Activated T-helper 1 cell treated with anti-CD3 and anti-CD28 coated beads, Interleukin-2, amount 50 U/mL, for 16 hours (primary cell): Measurements from ENCODE around the gene CCNQ.

Source experiments
- DNase-seq, 2 donors: peaks; one replicate each; pipeline ENCODE4 v3.0.0-alpha.2; 2020; ENCODE audit warnings: low read depth in 1 of 2, low spot score in 1 of 2

The CCNQ gene

DNA sequence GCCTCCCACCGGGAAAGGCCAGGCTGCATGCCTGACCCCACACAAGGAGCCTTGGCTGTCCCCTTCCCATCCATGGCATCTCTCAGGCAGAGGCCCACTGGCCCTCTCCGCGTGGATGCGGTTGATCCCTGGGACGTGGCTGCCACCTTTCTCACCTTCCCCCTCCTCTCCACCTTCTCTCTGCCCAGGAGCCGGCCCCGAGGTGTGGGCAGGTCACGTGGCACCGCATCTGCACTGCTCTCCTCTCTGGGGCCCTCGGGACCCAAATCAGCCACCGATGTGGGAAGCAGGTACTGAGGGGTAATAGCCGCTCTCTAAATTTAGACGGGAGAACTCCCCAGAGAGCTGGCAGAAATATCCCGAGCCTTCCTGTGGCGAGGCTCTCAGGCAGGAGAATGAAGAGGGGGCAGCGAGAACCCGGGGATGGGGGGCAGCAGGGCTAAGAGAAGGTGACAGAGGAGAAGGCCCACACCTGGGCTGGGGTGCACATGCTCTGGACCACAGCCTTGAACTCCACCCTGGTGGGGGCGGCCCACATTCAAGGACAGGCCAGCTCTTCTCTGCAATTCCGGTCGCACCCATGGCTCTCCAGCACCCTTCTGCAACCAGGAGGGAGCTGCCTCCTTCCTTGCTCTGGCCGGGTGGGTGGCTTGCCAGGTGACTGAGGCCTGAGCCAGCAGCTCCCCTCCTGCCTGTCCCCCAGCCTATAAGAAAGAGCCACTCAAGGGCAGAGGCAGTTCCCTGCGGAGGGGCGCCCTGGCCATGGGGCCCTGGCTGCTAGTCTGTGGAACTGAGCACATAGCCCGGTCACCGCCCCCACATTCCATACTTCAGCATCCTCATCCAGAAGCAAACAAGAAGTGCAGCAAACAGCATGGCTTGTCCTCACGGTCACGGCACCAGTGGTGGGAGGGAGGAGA, 38.4 kb upstream of the CCNQ start:
- DNase-seq = no peak

DNA sequence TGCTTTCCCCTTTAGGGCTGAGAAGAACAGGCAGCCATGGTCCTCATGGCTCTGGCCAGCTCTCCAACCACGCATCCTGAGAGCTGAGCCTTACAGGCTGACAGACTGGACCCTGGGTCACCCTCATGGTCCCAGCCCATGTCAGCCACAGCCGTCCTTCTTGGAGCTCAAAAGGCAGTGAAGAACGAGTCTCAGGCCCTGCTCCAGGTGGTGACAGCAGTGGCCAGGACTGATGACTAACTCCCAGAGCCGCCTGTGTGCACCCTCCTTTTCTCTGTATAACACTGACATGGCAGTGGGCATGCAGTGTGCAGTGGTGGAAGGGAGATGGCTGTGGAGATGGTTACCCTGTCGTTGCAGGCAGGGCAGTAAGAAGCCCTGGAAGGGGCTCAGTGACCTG, 37.8 kb upstream of the CCNQ start:
- no peak for DNase-seq

DNA sequence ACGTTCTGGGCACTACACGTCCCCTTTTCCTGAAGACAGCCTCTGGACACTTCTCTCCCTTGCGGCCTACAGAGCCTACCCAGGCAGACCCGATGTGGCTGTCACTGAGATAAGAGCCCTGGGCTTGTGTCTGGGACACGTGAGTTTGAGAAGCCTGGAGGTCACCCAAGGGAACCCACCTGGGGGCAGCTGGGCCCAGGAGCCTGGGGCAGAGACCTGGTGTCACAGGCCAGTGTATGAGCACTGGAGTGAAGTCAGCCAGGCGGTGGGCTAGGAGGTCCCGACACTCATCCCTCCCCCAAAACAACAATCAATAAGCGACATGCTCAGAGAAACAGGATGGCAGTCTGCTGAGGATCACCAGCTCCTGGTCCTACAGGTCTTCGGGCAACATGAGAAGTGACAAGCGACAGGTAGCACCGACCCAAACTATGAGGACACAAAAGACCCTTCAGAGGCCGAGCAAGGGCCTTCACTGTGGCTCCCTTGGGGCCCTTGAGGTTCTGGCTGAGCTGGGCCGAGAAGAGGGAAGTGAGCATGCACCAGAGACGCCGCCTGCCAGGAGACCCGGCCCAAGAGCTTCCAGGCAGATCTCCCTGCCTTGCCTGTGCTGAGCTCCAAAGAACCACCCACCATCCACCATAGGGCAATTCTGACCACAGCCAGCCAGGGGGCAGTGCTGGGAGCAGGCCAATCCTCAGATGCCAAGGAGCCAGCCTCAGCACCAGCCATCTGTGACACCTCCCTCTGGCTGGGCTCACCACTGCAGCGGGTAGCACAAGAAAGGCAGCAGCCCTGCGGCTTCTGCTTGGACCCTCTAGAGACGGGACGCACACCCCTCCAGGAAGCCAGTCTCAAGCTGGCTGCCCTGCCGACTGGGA, 37.1 kb upstream of the CCNQ start:
- DNase-seq = no peak

DNA sequence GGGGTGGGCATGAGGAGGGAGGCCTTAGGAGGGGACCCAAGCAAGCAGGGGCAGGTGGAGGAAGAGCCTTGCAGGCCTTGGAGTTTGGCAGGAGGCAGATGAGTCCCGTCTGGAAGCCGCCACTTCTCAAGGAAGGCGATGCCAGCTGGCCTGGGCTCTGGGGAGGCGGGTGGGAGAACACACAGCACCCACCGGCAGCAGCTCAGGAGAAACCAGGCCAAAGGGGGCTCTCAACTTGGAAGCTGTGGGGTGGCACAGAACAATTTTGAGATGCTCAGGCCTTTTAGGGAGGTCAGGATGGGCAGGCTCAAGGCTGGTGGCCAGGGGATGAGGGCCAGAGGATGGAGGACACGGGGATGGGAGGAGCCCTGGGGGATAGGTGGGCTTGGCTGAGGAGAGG, 36.4 kb upstream of the CCNQ start:
- DNase-seq = no peak

DNA sequence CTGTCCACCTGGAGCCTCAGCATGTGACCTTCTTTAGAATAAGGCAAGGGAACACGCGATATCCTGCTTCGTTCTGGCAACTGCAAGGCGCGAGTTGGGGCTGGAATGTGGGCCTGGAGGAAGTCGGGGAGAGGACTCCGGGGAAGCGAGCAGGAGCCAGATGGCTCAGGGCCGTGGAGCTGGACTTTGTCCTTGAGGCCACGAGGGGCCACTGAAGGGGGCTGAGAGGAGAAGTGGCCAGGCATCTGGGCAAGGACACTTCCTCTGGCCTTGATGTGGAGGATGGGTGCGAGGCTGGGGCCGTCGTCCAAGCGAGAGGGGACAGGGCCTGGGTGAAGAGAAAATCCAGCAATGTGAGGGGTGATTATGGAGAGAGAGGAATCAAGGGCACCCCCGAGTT, 35.9 kb upstream of the CCNQ start:
- DNase-seq = no peak

DNA sequence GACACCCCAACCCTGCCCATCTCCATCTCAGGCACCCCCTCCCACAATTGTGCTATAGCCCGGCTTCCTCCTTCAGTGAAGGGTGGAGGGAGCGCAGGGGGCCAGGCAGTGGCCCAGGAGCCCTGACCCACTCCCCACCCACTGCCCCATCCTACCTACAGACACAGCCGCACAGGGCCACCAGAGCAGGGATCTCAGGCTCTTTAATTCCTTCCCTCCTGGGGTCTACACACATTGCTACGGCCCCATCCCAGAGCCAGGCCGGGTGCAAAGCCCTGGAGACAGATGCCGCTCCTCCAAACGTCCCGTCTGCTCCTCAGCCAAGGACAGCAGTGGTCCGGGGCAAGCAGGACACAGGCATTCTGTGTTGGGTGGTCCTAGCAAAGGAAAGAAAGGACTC, 35.3 kb upstream of the CCNQ start:
- DNase-seq = no peak

DNA sequence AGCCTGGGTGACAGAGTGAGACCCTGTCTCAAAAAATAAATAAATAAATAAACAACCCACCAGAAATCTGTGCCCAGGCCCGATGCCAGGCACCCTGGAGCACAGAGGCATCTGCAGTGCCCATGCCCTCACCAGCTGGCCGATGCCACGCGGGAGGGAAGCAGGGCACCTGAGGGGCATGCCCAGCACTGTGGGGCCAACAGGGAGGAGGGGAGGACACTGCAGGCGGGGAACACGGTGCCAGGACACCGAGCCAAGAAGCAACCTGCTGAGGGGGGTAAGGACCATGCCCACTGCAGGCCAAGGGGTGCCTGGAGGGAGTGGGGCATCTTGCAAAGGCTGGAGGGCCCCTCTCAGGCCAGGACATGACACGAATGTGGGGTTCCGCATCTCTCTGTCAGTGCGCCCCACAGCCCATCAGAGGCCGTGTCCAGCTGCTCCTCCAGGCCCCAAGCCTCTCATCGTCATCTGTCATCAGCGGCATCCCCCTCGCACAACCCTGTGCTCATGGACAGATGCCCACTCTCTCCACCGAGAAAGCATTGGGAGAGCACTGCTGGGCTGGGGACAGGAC, 34.8 kb upstream of the CCNQ start:
- DNase-seq = no peak

DNA sequence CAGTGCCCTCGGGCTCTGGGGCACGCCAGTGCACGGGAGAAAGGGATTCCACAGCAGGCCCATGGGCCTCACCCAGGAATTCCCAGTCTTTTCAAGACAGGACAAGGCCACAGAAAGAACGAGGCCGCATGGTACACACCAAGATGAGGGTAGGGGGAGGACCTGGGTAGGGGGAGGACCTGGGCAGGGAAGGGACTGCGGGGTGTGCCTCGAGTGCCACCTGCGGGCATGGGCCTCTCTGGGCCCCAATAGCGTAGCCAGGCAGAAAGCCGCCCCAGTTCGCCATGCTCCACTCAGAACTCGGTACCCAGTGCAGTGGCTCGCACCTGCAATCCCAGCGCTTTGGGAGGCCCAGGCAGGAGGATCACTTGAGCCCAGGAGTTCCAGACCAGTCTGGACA, 34.1 kb upstream of the CCNQ start:
- DNase-seq = no peak

DNA sequence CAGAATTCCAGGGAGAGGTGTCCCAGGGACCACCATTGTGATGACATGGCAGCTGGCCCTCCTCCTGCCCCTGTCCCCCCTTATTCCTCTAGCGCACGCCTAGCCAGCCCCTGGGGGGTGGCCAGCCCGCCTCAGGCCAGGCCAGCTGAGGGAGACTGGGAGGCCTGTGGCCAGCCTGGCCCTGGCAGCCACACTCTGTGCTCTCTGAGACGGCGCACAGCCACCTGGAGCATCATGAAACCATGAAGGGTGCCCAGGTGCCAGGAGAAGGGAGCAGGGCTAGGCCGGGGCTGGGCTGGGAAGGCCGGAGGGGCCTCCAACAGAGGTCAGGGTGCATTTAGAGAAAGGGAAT, 33.6 kb upstream of the CCNQ start:
- no peak for DNase-seq

DNA sequence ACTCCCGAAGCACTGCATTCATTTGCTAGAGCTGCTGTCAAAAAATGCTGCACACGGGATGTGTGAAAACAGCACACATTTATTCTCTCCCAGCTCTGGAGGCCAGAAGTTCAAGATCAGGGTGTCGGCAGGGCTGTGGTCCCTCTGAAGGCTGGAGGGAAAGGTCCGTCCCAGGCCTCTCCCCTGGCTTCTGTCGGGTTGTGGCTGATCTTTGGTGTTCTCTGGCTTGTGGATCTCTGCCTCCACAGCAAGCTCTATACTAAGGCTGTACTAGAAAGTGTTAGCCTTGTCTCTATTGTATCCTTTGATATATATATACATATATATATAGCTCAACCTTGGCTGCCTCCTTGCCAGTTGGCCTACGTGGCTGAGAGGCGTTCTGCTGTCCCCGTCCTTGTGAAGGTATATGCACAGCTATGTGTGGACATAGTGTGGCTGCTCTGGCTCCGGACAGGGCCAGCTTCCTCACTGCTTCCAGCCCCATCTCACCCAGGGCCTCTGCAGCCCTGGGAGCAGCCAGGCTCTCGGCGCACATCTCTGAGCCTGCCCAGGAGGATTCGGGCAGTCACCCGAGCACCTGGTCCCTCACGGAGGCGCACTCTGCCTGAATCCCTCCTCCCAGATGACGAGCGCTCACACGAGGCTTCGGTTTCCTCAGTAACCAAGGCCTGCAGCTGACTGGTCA, 33.1 kb upstream of the CCNQ start:
- no peak for DNase-seq

DNA sequence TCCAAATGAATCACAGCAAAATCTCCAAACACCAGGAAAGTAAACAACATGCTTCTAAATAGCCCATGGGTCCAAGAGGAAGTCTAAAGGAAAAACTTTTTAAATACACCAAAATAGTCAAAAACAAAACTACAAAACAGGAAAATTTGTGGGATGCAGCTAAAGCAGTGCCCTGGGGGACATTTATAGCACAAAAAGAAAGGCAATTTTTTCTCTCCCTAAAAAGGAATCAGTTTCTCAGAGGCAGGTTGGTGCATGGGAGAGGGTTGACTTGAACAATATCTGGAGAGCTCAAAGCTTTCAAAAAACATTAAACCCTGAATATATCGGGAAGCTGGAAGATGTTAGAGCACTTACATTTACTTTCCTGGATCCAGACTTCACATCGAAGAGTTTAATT, 32.4 kb upstream of the CCNQ start:
- DNase-seq = no peak

DNA sequence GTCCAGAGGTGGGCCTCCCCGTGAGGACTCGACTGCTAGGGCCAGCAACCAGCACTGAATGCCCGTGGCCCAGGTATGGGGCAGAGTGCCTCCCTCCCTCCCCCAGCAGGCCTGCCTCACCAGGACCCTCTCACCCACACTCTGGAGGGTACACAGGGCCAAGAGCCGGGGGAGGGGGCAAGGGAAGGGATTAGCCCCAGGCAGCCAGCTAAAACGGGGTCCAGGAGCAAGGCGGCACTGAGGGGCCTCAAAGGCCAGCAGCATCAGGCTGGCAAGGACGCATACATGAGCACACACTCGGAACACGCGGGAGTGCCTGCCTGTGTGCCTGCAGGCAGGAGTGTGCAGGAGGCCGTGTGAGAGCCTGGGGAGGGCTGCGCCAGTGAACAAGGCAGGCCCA, 29.7 kb upstream of the CCNQ start:
- no peak for DNase-seq

DNA sequence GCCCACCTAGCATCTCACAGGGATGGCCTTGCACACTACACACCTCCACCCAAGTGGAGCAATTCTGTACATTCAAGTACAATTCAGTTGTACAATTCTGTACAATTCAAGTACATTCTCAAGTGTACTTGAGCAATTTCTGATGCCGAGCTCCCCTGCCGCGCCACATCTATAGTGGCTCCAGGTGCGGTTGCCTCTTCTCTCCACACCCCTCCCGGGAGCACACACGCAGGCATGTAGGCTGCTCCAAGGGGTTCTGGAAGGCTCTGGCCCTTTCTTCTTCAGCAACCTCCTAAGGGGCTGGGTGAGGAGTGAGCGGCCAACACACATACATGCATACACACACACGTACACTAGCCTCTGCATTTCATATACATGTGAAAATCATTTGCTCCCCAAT, 29.2 kb upstream of the CCNQ start:
- no peak for DNase-seq

DNA sequence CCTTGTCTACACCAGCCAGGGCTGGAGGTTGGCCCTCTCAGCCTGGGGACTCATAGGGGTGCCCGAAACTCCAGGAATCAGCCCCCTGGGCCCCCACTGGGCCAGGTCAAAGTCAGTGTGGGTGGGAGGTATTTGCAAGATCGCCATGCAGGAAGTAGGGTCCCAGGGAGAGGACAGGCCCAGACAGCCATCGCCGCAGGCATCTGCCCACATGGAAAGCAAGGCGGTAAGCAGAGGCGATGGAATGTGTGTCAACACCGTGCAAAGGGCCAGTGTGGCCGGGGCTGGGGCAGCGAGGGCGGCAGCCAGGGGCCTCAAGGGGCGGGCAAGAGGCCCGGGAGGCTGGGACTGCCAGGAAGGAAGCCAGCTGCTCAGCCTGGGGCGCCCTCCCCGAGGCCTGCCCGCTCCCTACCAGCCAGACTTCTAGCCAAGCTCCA, 28.8 kb upstream of the CCNQ start:
- no peak for DNase-seq

DNA sequence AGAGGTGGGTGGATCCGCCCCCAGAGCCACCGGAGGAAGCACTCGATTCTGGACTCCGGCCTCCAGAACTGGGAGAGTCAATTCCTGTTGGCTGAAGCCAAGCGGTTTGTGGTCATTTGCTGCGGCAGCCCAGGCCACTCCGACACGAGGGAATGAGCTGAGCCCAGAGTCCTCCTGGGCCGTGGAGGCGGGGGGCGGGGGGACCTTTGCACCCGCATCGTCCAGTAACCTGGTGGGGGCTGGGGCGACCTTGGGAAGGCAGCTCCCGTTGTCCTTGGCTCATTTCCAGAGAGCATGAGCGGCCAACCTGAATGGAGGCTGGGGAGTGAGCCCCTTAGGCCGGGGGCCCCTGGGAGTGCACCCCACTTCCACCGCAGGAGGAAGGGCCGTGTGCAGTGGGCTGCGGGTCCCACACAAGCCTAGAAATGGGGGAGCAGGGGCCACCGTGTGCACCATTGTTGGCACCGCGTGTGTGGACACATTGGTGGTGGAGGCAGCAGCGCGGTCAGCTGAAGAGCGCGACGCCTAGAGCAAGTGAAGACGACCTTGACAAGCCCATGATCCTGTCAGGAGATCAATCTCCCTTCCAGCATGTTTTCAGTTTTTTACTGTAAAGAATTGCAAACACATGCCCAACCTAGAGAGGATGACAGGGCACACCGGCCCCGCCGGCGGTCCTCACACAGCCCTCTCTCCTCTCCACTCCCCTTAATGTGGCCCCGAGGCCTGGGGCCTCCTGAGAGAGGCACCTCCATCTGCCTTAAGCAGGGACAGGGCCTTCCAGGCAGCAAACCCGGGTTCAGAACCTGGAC, 28.1 kb upstream of the CCNQ start:
- DNase-seq = no peak

DNA sequence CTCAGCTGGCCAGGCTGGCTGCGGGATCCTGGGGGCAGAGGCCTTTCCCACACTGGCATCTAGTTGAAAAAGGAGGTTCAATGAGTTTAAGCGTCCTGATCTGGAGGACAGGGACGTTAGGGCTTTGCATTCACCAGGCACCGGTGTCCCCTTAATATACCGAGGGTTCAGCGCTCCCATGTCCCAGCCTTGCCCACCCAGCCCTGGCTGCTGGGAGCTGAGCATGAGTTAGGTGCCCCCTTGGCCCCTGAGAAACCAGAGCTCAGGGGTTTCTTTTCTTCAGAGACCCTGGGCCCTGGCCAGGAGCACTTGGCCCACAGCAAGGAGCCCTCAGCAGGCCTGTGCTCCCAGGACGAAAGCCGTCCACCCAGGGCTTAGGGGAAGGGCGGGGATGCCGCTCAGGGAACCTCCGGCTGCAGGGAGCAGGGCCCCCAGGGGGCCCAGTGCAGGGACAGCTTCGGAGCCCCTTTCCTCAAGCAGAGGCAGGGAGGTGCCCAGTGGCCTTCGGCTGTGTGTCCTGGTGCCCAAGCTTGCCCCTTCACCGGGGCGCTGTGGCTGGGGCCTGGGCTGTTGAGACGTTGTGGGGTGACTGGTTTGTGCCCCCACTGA, 27.2 kb upstream of the CCNQ start:
- DNase-seq = no peak

DNA sequence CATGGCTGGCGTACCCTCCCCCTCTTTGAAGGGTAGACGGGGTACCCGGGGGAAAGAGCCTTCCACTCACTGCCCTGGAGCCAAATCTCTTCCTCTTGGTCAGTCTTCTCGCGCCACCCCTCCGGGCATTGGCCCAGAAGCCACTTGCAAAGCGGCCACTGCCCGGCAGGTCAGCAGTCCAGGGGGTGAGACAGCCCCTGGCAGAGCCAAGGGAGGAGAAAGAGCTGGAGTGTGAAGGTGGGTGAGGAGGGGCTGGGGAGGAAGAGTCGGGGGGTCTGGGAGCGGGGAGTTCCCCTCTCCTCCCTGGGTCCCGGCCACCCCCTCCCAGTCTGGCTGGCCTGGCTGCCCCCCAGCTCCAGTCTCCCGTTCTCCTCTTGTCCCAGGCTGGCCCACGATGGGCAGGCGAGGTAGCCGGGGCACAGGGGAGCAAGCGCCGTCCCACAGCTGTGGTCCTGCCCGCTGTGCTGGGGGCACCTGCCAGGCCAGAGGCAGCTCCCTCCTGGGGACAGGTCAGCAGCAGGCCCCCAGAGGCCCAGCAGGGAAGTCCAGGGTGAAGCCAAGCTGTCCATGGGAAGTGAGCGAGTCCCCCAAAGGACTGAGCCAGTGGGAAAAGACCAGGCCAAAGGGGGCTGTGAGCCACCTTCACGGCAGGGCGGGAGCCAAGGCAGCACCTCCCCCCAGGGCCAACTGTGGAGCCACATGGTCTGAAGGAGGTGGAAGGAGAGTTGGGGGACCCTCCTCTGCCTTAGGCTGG, 26.5 kb upstream of the CCNQ start:
- DNase-seq = no peak

DNA sequence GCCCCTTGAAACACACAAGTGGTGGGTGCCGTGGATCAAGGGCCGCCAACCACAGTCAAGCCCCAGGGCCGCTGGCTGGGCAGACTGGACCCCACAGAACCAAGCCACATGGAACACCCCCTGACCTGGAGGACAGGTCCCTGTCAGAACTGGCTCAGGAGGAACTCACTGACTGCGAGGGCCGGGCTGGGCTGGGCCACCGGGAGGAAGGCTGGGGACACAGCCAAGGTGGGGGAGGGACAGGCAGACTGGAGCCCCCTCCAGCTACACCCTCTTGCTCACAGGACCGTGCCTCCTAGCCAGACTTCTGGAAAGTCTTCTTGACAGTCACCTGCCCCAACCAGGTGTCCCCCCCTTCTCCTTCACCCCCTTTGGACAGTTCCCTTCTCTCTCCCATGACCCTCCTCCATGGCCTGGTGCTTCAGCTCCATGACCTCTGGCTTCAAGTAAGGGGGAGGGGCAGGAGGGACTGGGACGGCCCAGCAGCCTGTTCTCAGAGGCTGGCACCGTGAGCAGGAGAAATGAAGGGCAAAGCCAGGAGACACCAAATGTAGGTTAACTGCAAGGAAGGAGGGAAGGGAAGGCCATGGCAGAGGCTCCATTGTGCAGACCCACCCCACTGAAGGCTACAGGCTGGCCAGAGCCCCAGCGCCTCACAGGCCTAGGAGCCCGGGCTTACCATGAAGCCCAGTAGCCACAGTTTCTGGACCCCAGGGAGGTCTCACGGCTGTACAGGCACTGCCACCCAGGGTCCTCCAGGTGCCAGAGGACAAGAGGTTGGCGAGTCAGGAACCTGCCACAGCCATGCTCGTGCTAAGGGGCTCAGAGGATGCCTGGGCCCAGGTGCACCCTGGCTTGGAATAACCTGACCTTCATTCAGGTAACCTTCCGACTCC, 25.5 kb upstream of the CCNQ start:
- DNase-seq = no peak
